Naive thymus-derived CD4-positive, alpha-beta T cell (primary cell): Measurements from ENCODE around the gene FNTB. TPM values are rescaled to one million over a fixed set of nuclear protein-coding genes. Genes with fewer than 3 reads are reported as not detected.

Source experiments
- ATAC-seq: fragments of 150-1000 bp; cut with Tn5 transposase; 2 replicates; pipeline ENCODE4 v1.10.0; 2021; ENCODE audit warnings: mild to moderate bottlenecking, moderate library complexity
- CTCF ChIA-PET: fragments of 350-600 bp; sonication (Branson Sonifier 250); formaldehyde crosslinking; loops from one replicate; lab custom pipeline; 2021; ENCODE audit warnings: antibody characterized with exemption; lab: Charles Lee
- POLR2A ChIA-PET: fragments of 350-600 bp; sonication (Branson Sonifier 250); formaldehyde crosslinking; loops from one replicate; lab custom pipeline; 2021; ENCODE audit warnings: antibody characterized with exemption, inconsistent platforms; lab: Charles Lee
- DNase-seq, 9 donors: peaks; one replicate each; pipeline versions ENCODE4 v3.0.0 to v3.0.0-alpha.2; 2020 to 2022; ENCODE audit warnings: mixed read lengths in 1 of 9
- H3K27ac ChIP-seq: one replicate; pipeline ENCODE4 v1.7.0; 2013; ENCODE audit warnings: mild to moderate bottlenecking, low read depth, low read length, moderate library complexity
- H3K27me3 ChIP-seq, 2 donors: one replicate each; pipeline ENCODE4 v1.7.0; 2013; ENCODE audit warnings: low read length in 2 of 2, mild to moderate bottlenecking in 2 of 2, moderate library complexity in 2 of 2; ENCODE audit not compliant: control insufficient read depth in 2 of 2, insufficient read depth in 2 of 2
- H3K36me3 ChIP-seq, 3 experiments: 1 replicate in 2 of 3; 2 replicates in 1 of 3; pipeline ENCODE4 v1.7.0; 2013; ENCODE audit warnings: low read length in 3 of 3, mild to moderate bottlenecking in 3 of 3, moderate library complexity in 1 of 3; ENCODE audit not compliant: insufficient read depth in 3 of 3, control insufficient read depth in 2 of 3
- H3K4me1 ChIP-seq, 2 donors: one replicate each; pipeline ENCODE4 v1.7.0; 2013; ENCODE audit warnings: low read length in 2 of 2, mild to moderate bottlenecking in 2 of 2, moderate library complexity in 1 of 2; ENCODE audit not compliant: control insufficient read depth in 2 of 2, insufficient read depth in 2 of 2
- H3K4me3 ChIP-seq: 2 replicates; pipeline ENCODE4 v1.7.0; 2013; ENCODE audit warnings: mild to moderate bottlenecking, low read length
- H3K9me3 ChIP-seq, 3 experiments: 1 replicate in 2 of 3; 2 replicates in 1 of 3; pipeline ENCODE4 v1.7.0; 2013; ENCODE audit warnings: low read length in 3 of 3; ENCODE audit not compliant: control insufficient read depth in 2 of 3
- H3K27ac Mint-ChIP-seq, 9 donors: one replicate each; pipeline ENCODE4 v1.8.0; 2020 to 2022; ENCODE audit warnings: mixed read lengths in 9 of 9, mild to moderate bottlenecking in 8 of 9, moderate library complexity in 5 of 9, inconsistent platforms in 2 of 9
- H3K27me3 Mint-ChIP-seq, 5 donors: one replicate each; pipeline ENCODE4 v1.8.0; 2021 to 2022; ENCODE audit warnings: mixed read lengths in 5 of 5, mild to moderate bottlenecking in 1 of 5
- H3K36me3 Mint-ChIP-seq, 5 donors: one replicate each; pipeline ENCODE4 v1.8.0; 2020 to 2022; ENCODE audit warnings: mixed read lengths in 5 of 5, mild to moderate bottlenecking in 3 of 5, inconsistent platforms in 1 of 5
- H3K4me1 Mint-ChIP-seq, 7 donors: one replicate each; pipeline ENCODE4 v1.8.0; 2020 to 2022; ENCODE audit warnings: mixed read lengths in 7 of 7, mild to moderate bottlenecking in 3 of 7, inconsistent platforms in 1 of 7
- H3K4me3 Mint-ChIP-seq, 10 donors: one replicate each; pipeline ENCODE4 v1.8.0; 2020 to 2022; ENCODE audit warnings: mild to moderate bottlenecking in 10 of 10, mixed read lengths in 10 of 10, moderate library complexity in 6 of 10, inconsistent platforms in 2 of 10
- H3K9me3 Mint-ChIP-seq, 11 donors: one replicate each; pipeline ENCODE4 v1.8.0; 2020 to 2022; ENCODE audit warnings: mixed read lengths in 11 of 11, mild to moderate bottlenecking in 4 of 11, inconsistent platforms in 1 of 11, moderate library complexity in 1 of 11
- intact Hi-C, 2 donors: fragments of 100-400 bp; cut with micrococcal nuclease; formaldehyde crosslinking; loops; one replicate each; pipeline ENCODE4 v1.15.1; 2023
- polyA plus RNA-seq, 2 donors: library from polyadenylated mRNA; unstranded; fragments of 300-500 nt; fragmentation: Illumina TruSeq; gene quantifications; one replicate each; pipeline ENCODE4 v1.2.3, GENCODE V29; 2021
- total RNA-seq, 6 experiments: library from RNA in 5 of 6; stranded (reverse) in 5 of 6; gene quantifications; 1 replicate in 5 of 6; 2 replicates in 1 of 6; pipeline ENCODE4 v1.2.3 and lab custom pipeline; 2021 to 2026

Gene FNTB
- total and polyA plus RNA-seq, 7 experiments from 2014 or later: 4.0 to 19.7 (median 11.3) TPM

GRCh38 chr14:64979336-64980074 lies 7.2 kb upstream of the FNTB start:
- Mint-ChIP-seq H3K4me1 (peaks cover 7 to 17% (median 13%) of the 10 kb centered on the region in 7 donors), H3K27me3 (peaks cover 0 to 44% (median 3%) of the 10 kb centered on the region in 5 donors), H3K9me3 (peaks cover 0 to 3% (median 0%) of the 10 kb centered on the region in 11 donors), H3K4me3 (no peak overlapping the region), H3K27ac (no peak overlapping the region), H3K36me3 (no peaks in the 10 kb centered on the region)
- H3K9me3 ChIP-seq: no peaks in the 10 kb centered on the region
- H3K27me3 ChIP-seq: no peaks in the 10 kb centered on the region
- no peaks in the 10 kb centered on the region for H3K4me1 ChIP-seq
- H3K4me3 ChIP-seq: no peak overlapping the region
- CTCF ChIA-PET: no interaction called here
- ATAC-seq (no peak), DNase-seq (no peak)
- no peak overlapping the region for H3K27ac ChIP-seq
- intact Hi-C loops: loop anchor here (5.0 kb wide), 2 partner anchors 87 to 307 kb away; no protein-coding TSS in a partner anchor
- H3K36me3 ChIP-seq: no peaks in the 10 kb centered on the region
- POLR2A ChIA-PET: no interaction called here

DNA sequence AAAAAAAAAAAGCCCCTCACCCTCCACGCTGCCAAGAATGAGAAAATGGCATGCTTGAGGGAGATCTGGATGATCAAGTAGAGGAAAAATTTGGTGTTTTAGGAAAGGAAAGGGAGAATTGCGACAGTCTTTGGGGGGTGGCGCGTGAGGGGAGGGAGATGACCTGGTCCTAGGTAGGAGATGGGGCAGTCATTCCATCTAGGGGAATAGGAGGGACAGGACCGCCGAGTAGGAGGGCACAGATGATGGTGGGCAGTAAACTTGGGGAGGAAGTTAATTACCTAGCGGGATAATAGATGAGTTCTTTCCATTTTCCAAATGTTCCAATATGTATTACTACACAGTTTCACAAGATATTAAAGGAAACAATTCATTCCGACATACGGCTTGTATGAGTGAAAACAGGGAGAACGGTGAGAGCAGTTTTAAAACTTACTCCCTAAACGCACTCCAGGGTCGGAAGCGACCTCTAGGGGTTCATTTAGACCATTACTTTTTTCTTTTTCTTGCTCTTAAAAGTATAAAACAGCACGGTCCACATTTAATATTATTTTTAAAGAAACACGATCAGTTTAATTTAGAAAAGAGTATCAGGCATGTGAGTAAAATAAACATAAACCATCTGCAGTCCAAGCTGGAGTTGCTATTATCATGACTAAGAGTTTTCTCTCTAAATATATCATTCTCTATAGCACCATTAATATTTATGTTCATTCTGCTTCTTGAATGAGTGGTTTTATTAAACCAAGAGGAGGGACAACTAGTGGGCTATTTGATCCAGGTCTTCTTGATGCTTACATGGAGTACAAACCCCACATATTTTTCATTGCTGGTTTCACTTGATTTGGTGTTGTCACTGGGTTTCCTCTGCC lies 3.0 kb upstream of the FNTB start:
- no peak overlapping the region for H3K27ac ChIP-seq
- peaks cover 20 to 44% (median 35%) of the 10 kb centered on the region in 7 donors for H3K4me1 Mint-ChIP-seq
- peak overlapping the region; percentile 49 to 70 (median 64) for H3K4me3 Mint-ChIP-seq

GRCh38 chr14:64987438-64987767 lies 708 bp downstream of the FNTB start:
- H3K9me3 Mint-ChIP-seq: peaks cover 0 to 6% (median 0%) of the 10 kb centered on the region in 11 donors
- no peaks in the 10 kb centered on the region for H3K36me3 ChIP-seq
- peaks cover 0 to 25% (median 3%) of the 10 kb centered on the region in 5 donors for H3K27me3 Mint-ChIP-seq
- peak overlapping the region; percentile 88 to 100 (median 95) for H3K4me3 Mint-ChIP-seq
- H3K27me3 ChIP-seq: no peaks in the 10 kb centered on the region
- H3K9me3 ChIP-seq: no peaks in the 10 kb centered on the region
- H3K4me1 Mint-ChIP-seq: peaks cover 42 to 73% (median 60%) of the 10 kb centered on the region in 7 donors
- H3K27ac ChIP-seq: peak overlapping the region; percentile 76
- DNase-seq: no peak
- H3K4me3 ChIP-seq: peak overlapping the region; percentile 97
- no peak for ATAC-seq
- ChIA-PET POLR2A (interaction anchor here (0.6 to 2.9 kb wide), 12 partner anchors 12 to 484 kb away, joined by 3 to 18 read pairs (median 4); partner anchors contain the start of genes CHURC1, GPX2, MAX and RAB15), CTCF (interaction anchor here (0.7 to 1.6 kb wide), 3 partner anchors 51 to 1085 kb away, joined by 3 to 5 read pairs (median 3); partner anchors contain the start of gene MAX)
- peaks cover 0 to 16% (median 3%) of the 10 kb centered on the region in 5 donors for H3K36me3 Mint-ChIP-seq
- peaks cover 14 to 38% of the 10 kb centered on the region in 2 donors for H3K4me1 ChIP-seq
- intact Hi-C loops: loop anchor here (1.0 to 5.0 kb wide), 10 partner anchors 115 to 1520 kb away; partner anchors contain the start of genes GPHN (in 2 of the 2), FUT8 (in 1 of the 2), HSPA2 (in 1 of the 2) and MAX (in 1 of the 2)
- peak overlapping the region; percentile 72 to 99 (median 96) for H3K27ac Mint-ChIP-seq

More for the DNA sequence above, 3.0 kb upstream of the FNTB start:
- Mint-ChIP-seq H3K36me3 (peaks cover 0 to under 1% (median 0%) of the 10 kb centered on the region in 5 donors), H3K9me3 (peaks cover 0 to 6% (median 0%) of the 10 kb centered on the region in 11 donors), H3K27ac (peak overlapping the region in 3 of 9 donors; percentile 1 to 15 (median 10)), H3K27me3 (peaks cover 0 to 40% (median 3%) of the 10 kb centered on the region in 5 donors)
- H3K9me3 ChIP-seq: no peaks in the 10 kb centered on the region
- intact Hi-C loops: loop anchor here (1.0 to 5.0 kb wide), 5 partner anchors 91 to 312 kb away; no protein-coding TSS in a partner anchor
- ChIA-PET POLR2A (interaction anchor here (0.6 kb wide), 1 partner anchor 35 kb away, joined by 3 read pairs; no protein-coding TSS in a partner anchor), CTCF (interaction anchor here (0.6 to 3.5 kb wide), 10 partner anchors 13 to 312 kb away, joined by 3 to 32 read pairs (median 6); no protein-coding TSS in a partner anchor)
- no peaks in the 10 kb centered on the region for H3K27me3 ChIP-seq
- H3K36me3 ChIP-seq: no peaks in the 10 kb centered on the region
- peak in 7 of 9 donors; percentile 22 to 66 (median 60) for DNase-seq
- no peak overlapping the region for H3K4me3 ChIP-seq
- H3K4me1 ChIP-seq: peaks cover 0 to 19% of the 10 kb centered on the region in 2 donors
- no peak for ATAC-seq

DNA sequence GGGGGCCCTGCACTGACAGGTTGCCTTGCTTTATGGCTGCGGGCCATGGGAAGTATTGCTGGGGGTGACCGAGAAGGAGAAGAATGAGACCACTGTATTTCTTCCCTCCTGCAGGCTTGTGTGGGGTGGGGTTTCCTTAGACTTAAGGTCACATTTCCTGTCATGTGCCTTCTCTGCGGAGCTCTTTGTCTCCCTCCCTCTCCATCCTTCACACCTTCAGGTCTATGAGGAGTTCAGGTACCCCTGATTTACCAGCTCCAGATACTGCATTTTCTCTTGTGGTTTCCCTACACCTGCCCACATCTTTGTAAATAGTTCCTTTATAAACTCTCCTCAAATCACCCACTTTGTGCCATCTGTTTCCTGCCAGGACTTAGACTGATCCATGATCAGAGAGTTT lies 3.6 kb downstream of the FNTB start:
- no peaks in the 10 kb centered on the region for H3K36me3 ChIP-seq
- H3K27me3 ChIP-seq: no peaks in the 10 kb centered on the region
- Mint-ChIP-seq H3K36me3 (peaks cover 0 to 18% (median 4%) of the 10 kb centered on the region in 5 donors), H3K9me3 (peaks cover 0 to 3% (median 0%) of the 10 kb centered on the region in 11 donors), H3K27me3 (peaks cover 0 to 6% (median 0%) of the 10 kb centered on the region in 5 donors), H3K4me1 (peaks cover 32 to 62% (median 48%) of the 10 kb centered on the region in 7 donors), H3K4me3 (peak overlapping the region; percentile 35 to 70 (median 62)), H3K27ac (peak overlapping the region; percentile 52 to 89 (median 79))
- peaks cover 14 to 38% of the 10 kb centered on the region in 2 donors for H3K4me1 ChIP-seq
- DNase-seq (peak in 1 of 9 donors; percentile 19), ATAC-seq (no peak)
- intact Hi-C loops: no loop called here
- H3K9me3 ChIP-seq: no peaks in the 10 kb centered on the region
- no peak overlapping the region for H3K27ac ChIP-seq
- ChIA-PET POLR2A (interaction anchor here (0.9 to 1.6 kb wide), 2 partner anchors 62 to 75 kb away, joined by 3 read pairs; no protein-coding TSS in a partner anchor), CTCF (interaction anchor here (0.8 kb wide), 1 partner anchor 668 kb away, joined by 5 read pairs; no protein-coding TSS in a partner anchor)
- H3K4me3 ChIP-seq: peak overlapping the region; percentile 2

- ATAC-seq: no peak
- Histone ChIP-seq H3K9me3 (no peaks in the 10 kb centered on the region), H3K27ac (no peak overlapping the region), H3K36me3 (no peaks in the 10 kb centered on the region), H3K4me3 (no peak overlapping the region), H3K4me1 (peaks cover 14 to 36% of the 10 kb centered on the region in 2 donors), H3K27me3 (no peaks in the 10 kb centered on the region)
- peaks cover 0 to 3% (median 0%) of the 10 kb centered on the region in 11 donors for H3K9me3 Mint-ChIP-seq
- intact Hi-C loops: no loop called here
- CTCF ChIA-PET: interaction anchor here (0.6 to 0.9 kb wide), 3 partner anchors 15 to 1365 kb away, joined by 3 to 5 read pairs (median 3); no protein-coding TSS in a partner anchor
- peaks cover 28 to 60% (median 45%) of the 10 kb centered on the region in 7 donors for H3K4me1 Mint-ChIP-seq
- H3K27ac Mint-ChIP-seq: peak overlapping the region in 5 of 9 donors; percentile 67 to 89 (median 87)
- no peak for DNase-seq
- H3K4me3 Mint-ChIP-seq: peak overlapping the region in 1 of 10 donors; percentile 12
- H3K27me3 Mint-ChIP-seq: peaks cover 0 to 3% (median 0%) of the 10 kb centered on the region in 5 donors
- peaks cover 0 to 18% (median 4%) of the 10 kb centered on the region in 5 donors for H3K36me3 Mint-ChIP-seq
- POLR2A ChIA-PET: interaction anchor here (0.9 kb wide), 1 partner anchor 63 kb away, joined by 3 read pairs; no protein-coding TSS in a partner anchor
Observed at GRCh38 chr14:64990939-64991338, 4.2 kb downstream of the FNTB start.
